Measurements from ENCODE around the gene CYP4B1.
"Not testable (repeated sequence)": the region's sequence is repeated elsewhere in the genome, so short reads cannot be mapped to it uniquely, and the experiment has no call there.

The CYP4B1 gene

GRCh38 chr1:46798810-46799209 lies at the start of gene CYP4B1:
TSS of gene CYP4B1 (plus strand) at chr1:46799046. CDS start at chr1:46799082, 36 bp downstream.
- no peak for DNase-seq

GRCh38 chr1:46749404-46749803 lies 49.4 kb upstream of the CYP4B1 start:
- no peak for DNase-seq

GRCh38 chr1:46749921-46750404 lies 48.9 kb upstream of the CYP4B1 start:
- DNase-seq, result no peak

GRCh38 chr1:46753985-46754384 lies 44.9 kb upstream of the CYP4B1 start:
- no peak for DNase-seq

- DNase-seq, result not testable (repeated sequence)
These were observed 44.1 kb upstream of the CYP4B1 start for GRCh38 chr1:46754707-46755106.

- DNase-seq, result no peak
These were observed 43.7 kb upstream of the CYP4B1 start for GRCh38 chr1:46755121-46755520.

- DNase-seq, result no peak
These were observed 41.4 kb upstream of the CYP4B1 start for GRCh38 chr1:46757247-46757955.

GRCh38 chr1:46757956-46758528 lies 40.8 kb upstream of the CYP4B1 start:
- no peak for DNase-seq

GRCh38 chr1:46760558-46761166 lies 38.2 kb upstream of the CYP4B1 start:
- DNase-seq, result no peak

- no peak for DNase-seq
These were observed 37.1 kb upstream of the CYP4B1 start for GRCh38 chr1:46761740-46762139.

- no peak for DNase-seq
These were observed 34.4 kb upstream of the CYP4B1 start for GRCh38 chr1:46764402-46764801.

- DNase-seq, result peak; percentile 43 to 69
These were observed 31.1 kb upstream of the CYP4B1 start for GRCh38 chr1:46767649-46768282.

GRCh38 chr1:46768445-46768844 lies 30.4 kb upstream of the CYP4B1 start:
- no peak for DNase-seq

GRCh38 chr1:46769028-46769740 lies 29.7 kb upstream of the CYP4B1 start:
- DNase-seq, result no peak

- no peak for DNase-seq
These were observed 28.3 kb upstream of the CYP4B1 start for GRCh38 chr1:46770541-46770940.

GRCh38 chr1:46772571-46772970 lies 26.3 kb upstream of the CYP4B1 start:
- DNase-seq, result no peak

- no peak for DNase-seq
These were observed 24.5 kb upstream of the CYP4B1 start for GRCh38 chr1:46774297-46774696.

GRCh38 chr1:46778456-46778855 lies 20.4 kb upstream of the CYP4B1 start:
- not testable (repeated sequence) for DNase-seq

GRCh38 chr1:46784666-46785065 lies 14.2 kb upstream of the CYP4B1 start:
- DNase-seq, result no peak

GRCh38 chr1:46788634-46789033 lies 10.2 kb upstream of the CYP4B1 start:
- DNase-seq, result peak in 1 of 2 experiments; percentile 30

- no peak for DNase-seq
These were observed 8.3 kb upstream of the CYP4B1 start for GRCh38 chr1:46790446-46791101.

GRCh38 chr1:46793126-46793525 lies 5.7 kb upstream of the CYP4B1 start:
- DNase-seq, result no peak
